LoVo (cell line): ENCODE measurements around the gene WDR88.
"Not testable (repeated sequence)": the region's sequence is repeated elsewhere in the genome, so short reads cannot be mapped to it uniquely, and the experiment has no call there.

Source experiments
- DNase-seq: peaks from one replicate; pipeline ENCODE4 v3.0.0-alpha.2; 2016; ENCODE audit warnings: low spot score

Gene WDR88

GRCh38 chr19:33129901-33130300, 2.0 kb upstream of the WDR88 start:
- no peak for DNase-seq

GRCh38 chr19:33130433-33130832, 1.5 kb upstream of the WDR88 start:
- no peak for DNase-seq

GRCh38 chr19:33132425-33132824, 511 bp downstream of the WDR88 start:
- no peak for DNase-seq

- no peak for DNase-seq
Observed at GRCh38 chr19:33133438-33134031, 1.6 kb downstream of the WDR88 start.

GRCh38 chr19:33134571-33135041, 2.7 kb downstream of the WDR88 start:
- DNase-seq: no peak

- DNase-seq: no peak
Observed at GRCh38 chr19:33139165-33139564, 7.3 kb downstream of the WDR88 start.

GRCh38 chr19:33143897-33144405, 12.0 kb downstream of the WDR88 start:
- peak; percentile 69 for DNase-seq

GRCh38 chr19:33146209-33146608, 14.3 kb downstream of the WDR88 start:
- no peak for DNase-seq

GRCh38 chr19:33147538-33147937, 15.6 kb downstream of the WDR88 start:
- DNase-seq: no peak

- DNase-seq: no peak
Observed at GRCh38 chr19:33150852-33151518, 19.1 kb downstream of the WDR88 start.

GRCh38 chr19:33152176-33152575, 20.3 kb downstream of the WDR88 start:
- DNase-seq: no peak

- not testable (repeated sequence) for DNase-seq
Observed at GRCh38 chr19:33152625-33153024, 20.7 kb downstream of the WDR88 start.

GRCh38 chr19:33154313-33154712, 22.4 kb downstream of the WDR88 start:
- not testable (repeated sequence) for DNase-seq

- no peak for DNase-seq
Observed at GRCh38 chr19:33156334-33156733, 24.4 kb downstream of the WDR88 start.

GRCh38 chr19:33157906-33158305, 26.0 kb downstream of the WDR88 start:
- DNase-seq: no peak

- DNase-seq: no peak
Observed at GRCh38 chr19:33158365-33158764, 26.5 kb downstream of the WDR88 start.

- no peak for DNase-seq
Observed at GRCh38 chr19:33159149-33159548, 27.2 kb downstream of the WDR88 start.

- no peak for DNase-seq
Observed at GRCh38 chr19:33159893-33160292, 28.0 kb downstream of the WDR88 start.

GRCh38 chr19:33161201-33161600, 29.3 kb downstream of the WDR88 start:
- no peak for DNase-seq

- no peak for DNase-seq
Observed at GRCh38 chr19:33163481-33163880, 31.6 kb downstream of the WDR88 start.

GRCh38 chr19:33166037-33166436, 34.1 kb downstream of the WDR88 start:
- not testable (repeated sequence) for DNase-seq

GRCh38 chr19:33167438-33167837, 35.5 kb downstream of the WDR88 start:
- DNase-seq: no peak

- no peak for DNase-seq
Observed at GRCh38 chr19:33168528-33168927, 36.6 kb downstream of the WDR88 start.
